HG02798 (cell line): ENCODE data around the gene TMPRSS5.
A peak's percentile ranks its signal among the peaks of the same experiment; 100 is the strongest.
"Not testable (repeated sequence)": the region's sequence is repeated elsewhere in the genome, so short reads cannot be mapped to it uniquely, and the experiment has no call there.

Experiments
- ATAC-seq: cut with Tn5 transposase; IDR thresholded peaks from one replicate; pipeline ENCODE4 v1.9.1; 2021; ENCODE audit warnings: mild to moderate bottlenecking; ENCODE audit not compliant: unreplicated experiment, poor library complexity

Gene TMPRSS5

DNA sequence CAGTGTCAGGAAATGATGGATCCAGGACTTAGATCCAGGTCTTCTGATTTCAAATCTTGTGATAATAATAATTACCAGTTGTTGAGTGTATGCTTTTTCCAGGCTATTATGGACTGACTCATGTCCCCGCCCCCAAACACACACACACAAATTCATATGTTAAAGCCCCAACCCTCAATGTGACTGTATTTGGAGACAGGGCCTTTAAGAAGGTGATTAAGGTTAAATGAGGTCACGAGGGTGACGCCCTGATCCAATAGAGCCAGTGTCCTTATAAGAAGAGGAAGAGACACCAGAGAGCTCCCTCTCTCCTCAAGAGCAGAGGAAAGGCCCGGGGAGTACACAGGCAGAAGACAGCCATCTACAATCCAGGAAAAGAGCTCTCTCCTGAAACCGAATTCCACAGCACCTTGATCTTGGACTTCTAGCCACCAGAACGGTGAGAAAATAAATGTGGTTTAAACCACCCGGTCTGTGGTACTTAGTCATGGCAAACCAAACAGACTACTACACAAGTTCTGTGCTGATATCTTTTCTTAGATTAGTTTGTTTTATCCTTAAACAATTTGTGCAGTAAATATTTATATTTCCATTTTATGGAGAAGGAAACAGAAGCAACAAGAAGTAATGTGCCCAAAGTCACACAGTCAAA, 8.2 kb downstream of the TMPRSS5 start:
- ATAC-seq: no peak

DNA sequence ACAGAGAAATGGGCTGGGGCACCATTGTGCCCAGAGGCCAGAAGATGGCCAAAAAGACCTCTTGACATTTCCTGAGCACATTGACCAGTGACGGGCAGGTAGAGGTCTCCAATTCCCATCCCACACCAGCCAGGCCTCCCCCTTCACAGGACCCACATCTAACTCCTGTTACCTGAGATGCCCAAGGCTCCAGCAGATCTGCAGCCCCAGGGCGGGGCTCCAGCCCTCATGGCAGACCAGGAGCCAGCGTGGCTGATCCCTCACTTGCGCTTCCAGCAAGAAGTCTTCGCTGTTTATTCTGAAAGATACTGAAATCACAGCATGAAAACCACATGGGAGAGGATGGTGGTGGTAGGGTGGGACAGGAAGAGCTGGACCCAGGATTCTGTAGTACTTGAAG, 9.0 kb downstream of the TMPRSS5 start:
- no peak for ATAC-seq

GRCh38 chr11:113695207-113695606, 10.9 kb downstream of the TMPRSS5 start:
- no peak for ATAC-seq

DNA sequence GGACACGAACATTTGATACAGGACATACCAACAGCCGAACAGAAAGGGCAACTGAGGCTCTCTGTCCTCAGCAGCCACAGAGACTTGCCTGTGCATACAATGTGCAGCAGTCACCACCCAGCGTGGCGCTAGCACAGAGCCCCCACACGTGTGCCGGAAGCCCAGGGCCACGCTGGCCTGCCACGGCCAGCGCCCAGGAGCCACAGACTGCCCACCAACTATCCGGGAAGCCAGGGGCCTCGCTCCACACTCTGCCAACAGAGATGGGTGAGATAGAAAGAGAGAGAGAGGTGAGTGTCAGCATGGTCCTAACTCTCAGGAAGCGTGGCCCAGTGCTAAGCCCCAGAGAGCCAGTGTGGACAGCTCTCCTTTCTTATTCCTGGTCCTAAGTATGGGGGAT, 11.7 kb downstream of the TMPRSS5 start:
- ATAC-seq: no peak

DNA sequence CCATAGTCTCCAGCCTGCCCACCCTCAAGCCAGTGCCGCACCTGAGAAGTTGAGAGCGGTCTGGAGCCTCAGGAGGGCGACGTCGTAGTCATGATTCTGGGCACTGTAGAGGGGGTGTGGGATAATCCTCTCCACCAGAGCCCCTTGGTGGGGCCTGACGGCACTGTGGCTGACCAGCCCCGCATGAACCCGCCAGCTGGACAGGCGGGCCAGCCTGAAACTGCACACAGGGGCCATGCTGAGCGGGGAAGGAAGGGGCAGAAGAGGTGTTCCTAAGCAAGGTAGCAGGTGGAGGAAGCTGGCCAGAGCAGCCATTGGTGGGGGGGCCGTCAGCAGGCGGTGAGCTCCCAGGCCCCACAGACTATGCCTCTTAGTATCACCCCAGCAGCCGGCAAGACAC, 13.1 kb downstream of the TMPRSS5 start:
- ATAC-seq: no peak

DNA sequence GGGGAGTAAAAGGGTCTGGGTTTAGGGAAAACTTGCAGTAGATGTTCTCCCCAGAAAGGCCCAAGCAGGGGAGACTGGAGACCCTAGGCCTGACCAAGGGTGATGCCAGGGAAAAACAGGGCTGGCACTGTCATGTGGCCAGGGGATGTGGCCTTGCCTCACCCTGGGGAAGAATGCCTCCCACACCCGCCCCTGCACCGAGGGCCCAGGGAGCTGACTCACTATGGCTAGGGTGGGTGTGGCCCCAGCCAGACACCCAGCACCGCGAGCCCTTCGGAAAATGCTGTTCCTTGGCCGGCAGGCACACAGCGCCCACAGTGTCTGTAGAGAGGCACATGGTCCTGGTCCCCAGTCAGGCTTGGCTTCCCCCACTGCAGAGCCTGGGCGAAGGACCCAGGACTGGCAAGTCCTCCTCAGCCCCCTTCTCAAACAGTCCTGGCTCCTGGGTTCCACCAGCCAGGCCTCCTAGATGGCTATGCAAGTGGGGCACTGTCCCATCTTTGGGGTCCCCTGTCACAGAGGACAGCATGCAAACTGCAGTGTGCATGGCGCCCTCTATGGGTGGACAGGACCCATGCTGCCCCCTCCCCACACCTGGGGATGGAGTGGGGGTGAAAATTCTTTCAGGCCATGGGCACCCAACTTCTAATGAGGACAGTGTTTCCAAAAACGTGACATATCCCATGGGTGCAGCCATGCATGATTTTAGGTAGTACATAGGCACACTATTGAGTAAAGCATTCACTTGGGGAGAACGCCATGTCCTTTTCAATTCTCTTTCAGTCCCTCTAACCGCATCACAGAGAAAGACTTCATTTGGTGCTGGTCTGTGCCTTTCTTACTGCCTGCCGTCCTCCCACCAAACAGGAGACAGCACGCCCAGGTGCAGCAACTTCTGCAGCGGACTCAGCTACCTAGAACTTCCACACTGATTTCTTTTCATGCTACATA, 15.2 kb downstream of the TMPRSS5 start:
- ATAC-seq: no peak

GRCh38 chr11:113689768-113690618, 16.1 kb downstream of the TMPRSS5 start:
- ATAC-seq: no peak

DNA sequence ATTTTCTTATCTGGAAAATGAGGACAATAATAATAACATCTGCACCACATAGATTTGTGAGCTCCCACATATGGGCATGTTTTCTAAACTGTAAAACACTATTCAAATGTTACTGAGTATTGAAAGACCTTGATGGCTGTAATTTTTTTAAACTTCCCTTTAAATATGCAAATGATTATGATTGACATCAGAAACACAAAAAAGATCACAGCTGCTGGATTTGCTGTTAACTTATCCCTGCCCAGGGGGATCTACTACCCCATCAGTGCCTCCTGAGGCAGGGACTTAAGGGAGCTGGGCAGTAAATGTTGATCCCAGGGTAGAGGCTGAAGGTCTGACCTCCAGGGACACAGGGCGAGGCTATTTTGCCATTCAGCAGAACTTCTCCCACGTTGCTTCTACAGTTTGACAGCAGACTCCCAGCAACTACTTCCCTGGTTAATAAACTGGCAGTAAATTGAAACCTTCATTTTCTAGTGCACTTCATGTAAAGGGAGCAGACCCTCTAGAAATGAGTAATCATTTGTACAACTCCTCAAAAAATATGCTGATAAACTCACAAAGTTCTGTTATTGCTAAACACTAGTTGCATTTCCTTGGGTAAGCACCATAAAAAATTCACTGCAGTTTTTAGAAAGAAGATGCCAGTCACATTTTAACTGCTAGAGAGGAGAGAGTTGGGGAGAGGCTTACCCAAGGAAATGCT, 20.3 kb downstream of the TMPRSS5 start:
- no peak for ATAC-seq

GRCh38 chr11:113684496-113684895, 21.6 kb downstream of the TMPRSS5 start:
- ATAC-seq: no peak

- no peak for ATAC-seq
Observed at GRCh38 chr11:113683481-113684046, 22.5 kb downstream of the TMPRSS5 start.

- no peak for ATAC-seq
Observed at GRCh38 chr11:113681711-113682413, 24.2 kb downstream of the TMPRSS5 start.

DNA sequence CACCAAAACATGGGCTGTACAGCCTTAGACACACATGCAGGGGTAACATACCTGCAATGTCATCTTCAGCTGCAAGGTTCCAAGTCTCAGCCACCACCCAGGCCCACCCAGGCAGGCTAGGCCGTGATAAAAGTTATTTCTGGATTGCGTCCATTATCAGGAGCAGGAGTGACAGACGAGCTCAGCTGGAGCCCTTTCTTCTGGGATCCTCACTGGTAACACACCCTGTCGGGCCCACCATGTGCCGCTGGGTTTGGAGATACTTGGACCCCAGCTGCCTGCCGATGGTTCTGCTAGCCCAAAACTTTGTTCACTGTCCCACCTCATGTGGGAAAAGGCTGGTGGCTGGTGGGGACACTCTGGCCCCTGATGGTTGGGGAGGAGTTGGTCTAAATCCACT, 24.8 kb downstream of the TMPRSS5 start:
- no peak for ATAC-seq

DNA sequence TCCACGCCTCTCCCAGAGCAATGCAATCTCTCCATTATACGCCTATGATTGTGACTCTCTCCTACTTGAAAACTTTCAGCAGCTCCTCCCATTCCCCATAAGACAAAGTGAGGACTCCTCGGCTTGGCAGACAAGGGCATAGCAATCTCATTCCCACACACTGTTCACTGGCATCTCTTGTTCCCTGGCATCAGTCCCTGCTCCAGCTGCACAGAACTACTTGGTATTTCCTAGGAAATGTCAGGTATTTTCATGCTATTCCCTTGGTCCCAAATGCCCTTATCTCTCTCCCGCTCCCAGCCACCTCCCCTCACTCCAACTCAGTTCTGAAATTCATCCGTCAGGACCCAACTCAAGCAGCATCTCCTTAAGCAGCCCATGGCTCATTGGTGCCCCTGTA, 28.4 kb downstream of the TMPRSS5 start:
- no peak for ATAC-seq

DNA sequence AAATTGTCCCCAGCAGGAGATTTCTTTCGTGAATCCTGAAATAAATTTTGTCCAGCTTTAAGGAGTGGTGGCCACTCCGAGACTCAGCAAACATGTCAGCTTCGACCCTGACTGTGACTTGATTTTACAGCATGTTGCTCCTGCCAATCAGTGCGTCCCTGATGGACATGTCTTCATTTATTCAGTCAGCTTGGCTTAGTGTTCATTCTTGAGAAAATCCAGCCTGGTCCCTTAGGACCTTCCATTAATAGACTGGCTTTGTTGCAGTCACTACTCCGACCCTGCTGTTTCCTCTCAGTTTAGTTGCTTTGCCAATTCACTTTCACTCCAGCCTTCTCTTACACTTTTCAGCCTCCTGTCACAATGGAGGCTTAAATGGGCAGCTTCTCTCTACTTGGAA, 30.5 kb downstream of the TMPRSS5 start:
- ATAC-seq: no peak

DNA sequence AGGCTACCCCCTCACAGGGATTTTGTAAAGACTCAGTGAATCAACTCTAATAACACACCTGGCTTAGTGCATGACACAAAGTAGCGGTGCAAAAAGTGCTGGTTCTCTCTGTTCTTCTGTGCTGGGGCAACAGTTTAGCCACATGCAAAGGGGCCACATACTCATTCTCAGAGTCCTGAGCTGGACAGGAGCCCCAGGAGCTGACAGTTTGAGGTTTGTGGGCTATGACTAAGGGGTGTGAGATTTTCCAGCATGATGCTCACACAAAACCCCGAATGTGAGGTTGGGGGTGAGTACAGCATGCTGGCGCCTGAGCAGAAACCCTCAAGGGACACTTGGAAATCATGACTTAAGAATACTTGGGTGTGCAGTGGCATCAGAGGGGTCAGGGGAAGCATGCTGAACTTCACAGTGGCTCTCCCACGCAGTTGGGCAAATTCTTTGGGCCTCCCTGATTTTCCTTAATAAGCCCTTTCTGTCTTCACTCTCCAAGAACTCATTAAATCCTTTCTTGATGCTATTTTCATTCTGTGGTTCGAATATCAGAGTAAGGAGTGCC, 31.0 kb downstream of the TMPRSS5 start:
- peak; percentile 93 for ATAC-seq

DNA sequence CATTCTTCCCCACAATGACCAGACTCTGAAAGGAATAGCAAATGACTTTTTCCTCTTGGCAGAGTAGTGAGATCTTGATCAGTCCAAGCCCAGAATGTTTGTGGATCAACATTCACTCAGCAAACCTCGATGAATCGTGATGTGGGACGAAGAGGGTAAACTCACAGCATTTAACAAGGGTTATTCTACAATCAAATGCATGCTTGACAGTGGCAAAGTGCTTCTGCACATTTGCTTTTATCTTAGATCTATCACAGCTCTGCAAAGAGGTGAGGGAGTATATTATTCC, 31.8 kb downstream of the TMPRSS5 start:
- ATAC-seq: no peak

GRCh38 chr11:113673550-113674396, 32.3 kb downstream of the TMPRSS5 start:
- no peak for ATAC-seq

GRCh38 chr11:113671914-113672313, 34.2 kb downstream of the TMPRSS5 start:
- ATAC-seq: not testable (repeated sequence)
